Colonic mucosa (tissue), 4 donors: ENCODE data around the gene TMEM247. TPM values are rescaled to one million over a fixed set of nuclear protein-coding genes. Genes with fewer than 3 reads are reported as not detected.
A peak's percentile ranks its signal among the peaks of the same experiment; 100 is the strongest.

Source experiments
- DNase-seq: peaks from one replicate; pipeline ENCODE4 v3.0.0-alpha.2; 2020
- H3K27ac ChIP-seq: fragments of 200-600 bp; one replicate; pipeline ENCODE4 v1.8.0; 2021
- H3K27me3 ChIP-seq: fragments of 200-600 bp; one replicate; pipeline ENCODE4 v1.8.0; 2021
- H3K36me3 ChIP-seq: fragments of 200-600 bp; one replicate; pipeline ENCODE4 v1.8.0; 2021
- H3K4me1 ChIP-seq: fragments of 200-600 bp; one replicate; pipeline ENCODE4 v1.8.0; 2021; ENCODE audit warnings: mild to moderate bottlenecking
- H3K4me3 ChIP-seq: fragments of 200-600 bp; one replicate; pipeline ENCODE4 v1.8.0; 2021
- H3K9ac ChIP-seq, 2 donors: one replicate each; pipeline ENCODE4 v1.7.0; 2013; ENCODE audit warnings: control low read depth in 2 of 2, low read depth in 2 of 2, low read length in 2 of 2
- H3K9me3 ChIP-seq: fragments of 200-600 bp; one replicate; pipeline ENCODE4 v1.8.0; 2021
- CTCF ChIP-seq: fragments of 200-600 bp; IDR thresholded peaks from one replicate; pipeline ENCODE4 v1.8.0; 2022; ENCODE audit warnings: antibody characterized with exemption, mild to moderate bottlenecking
- intact Hi-C: fragments of 100-400 bp; cut with DNase I; formaldehyde crosslinking; loops from one replicate; pipeline ENCODE4 v1.14.1; 2022
- total RNA-seq, 2 donors: library from RNA; stranded (reverse); fragmentation: NEBNext Ultra II Directional in 1 of 2; extraction: Animal tissue kit (Norgen Biotek cat#: 25700) in 1 of 2; gene quantifications; one replicate each; pipeline ENCODE4 v1.2.1, GENCODE V29; 2021
- donor health status: healthy.
- donor health status: DM: no; HTN: no; CAD: no.
- donor health status: DM: no; HTN: no; CAD: no.

Gene TMEM247
- total RNA-seq, 2 donors from 2014 or later: not detected

- Histone ChIP-seq H3K9ac (no peak overlapping the region), H3K27ac (no peak overlapping the region), H3K9me3 (no peaks in the 10 kb centered on the region), H3K4me1 (no peaks in the 10 kb centered on the region), H3K27me3 (no peaks in the 10 kb centered on the region), H3K36me3 (no peaks in the 10 kb centered on the region), H3K4me3 (no peak overlapping the region)
- DNase-seq: peak; percentile 2
- intact Hi-C loops: no loop called here
- no peak for TF ChIP-seq CTCF
Observed at GRCh38 chr2:46509804-46510203, 30.4 kb downstream of the TMEM247 start.

GRCh38 chr2:46510598-46511177, 31.3 kb downstream of the TMEM247 start:
- Histone ChIP-seq H3K9me3 (no peaks in the 10 kb centered on the region), H3K4me1 (no peaks in the 10 kb centered on the region), H3K27ac (no peak overlapping the region), H3K9ac (no peak overlapping the region), H3K4me3 (no peak overlapping the region), H3K27me3 (no peaks in the 10 kb centered on the region), H3K36me3 (no peaks in the 10 kb centered on the region)
- peak; percentile 13 for DNase-seq
- intact Hi-C loops: no loop called here
- no peak for TF ChIP-seq CTCF

- no peaks in the 10 kb centered on the region for H3K36me3 ChIP-seq
- H3K4me3 ChIP-seq: no peak overlapping the region
- H3K9me3 ChIP-seq: no peaks in the 10 kb centered on the region
- intact Hi-C loops: no loop called here
- DNase-seq: no peak
- no peak overlapping the region for H3K9ac ChIP-seq
- no peak overlapping the region for H3K27ac ChIP-seq
- TF ChIP-seq CTCF: no peak
- no peaks in the 10 kb centered on the region for H3K27me3 ChIP-seq
- H3K4me1 ChIP-seq: no peaks in the 10 kb centered on the region
Observed at GRCh38 chr2:46512185-46512584, 32.8 kb downstream of the TMEM247 start.

GRCh38 chr2:46514738-46515137, 35.4 kb downstream of the TMEM247 start:
- no peak for DNase-seq
- no peak for TF ChIP-seq CTCF
- intact Hi-C loops: no loop called here
- Histone ChIP-seq H3K36me3 (no peaks in the 10 kb centered on the region), H3K4me3 (no peak overlapping the region), H3K27me3 (no peaks in the 10 kb centered on the region), H3K27ac (no peak overlapping the region), H3K9ac (no peak overlapping the region), H3K9me3 (no peaks in the 10 kb centered on the region), H3K4me1 (no peaks in the 10 kb centered on the region)

- intact Hi-C loops: no loop called here
- H3K9me3 ChIP-seq: no peaks in the 10 kb centered on the region
- no peak for DNase-seq
- no peaks in the 10 kb centered on the region for H3K36me3 ChIP-seq
- TF ChIP-seq CTCF: no peak
- no peaks in the 10 kb centered on the region for H3K27me3 ChIP-seq
- H3K9ac ChIP-seq: no peak overlapping the region
- H3K4me3 ChIP-seq: no peak overlapping the region
- H3K27ac ChIP-seq: no peak overlapping the region
- H3K4me1 ChIP-seq: no peaks in the 10 kb centered on the region
Observed at GRCh38 chr2:46517485-46517884, 38.1 kb downstream of the TMEM247 start.
